ENCODE results near the gene TAAR9. TPM values are rescaled to one million over a fixed set of nuclear protein-coding genes. Genes with fewer than 3 reads are reported as not detected.

Gene TAAR9
- total and polyA plus RNA-seq, 2 donors (not counting 1 experiment from before 2014, with no cell fraction given): not detected

- TF ChIP-seq CTCF (IDR thresholded peaks at IDR 0.05) (no peak), EZH2 (IDR thresholded peaks at IDR 0.05; ENCODE audit: borderline replicate concordance, insufficient read depth, low read depth, low read length, poor library complexity, severe bottlenecking) (no peak)
- H3K4me1 ChIP-seq (ENCODE audit: control insufficient read depth in 2 of 2, insufficient read depth in 2 of 2, low read length in 2 of 2): peaks cover 70 to 76% of the 10 kb centered on the region in 2 donors
- POLR2A ChIA-PET: no interaction called here
- no peaks in the 10 kb centered on the region for H3K27me3 ChIP-seq (replicated peaks in 1 of 4; ENCODE audit: control extremely low read depth in 1 of 4, control insufficient read depth in 3 of 4, insufficient read depth in 4 of 4, low read length in 3 of 4)
- ATAC-seq (ENCODE audit: low read depth) (no peak), DNase-seq (no peak)
- peaks cover 68% of the 10 kb centered on the region for H4K20me1 ChIP-seq (ENCODE audit: control insufficient read depth, insufficient read depth, low read length, poor library complexity, severe bottlenecking)
- no peaks in the 10 kb centered on the region for H3K9me3 ChIP-seq (ENCODE audit: control extremely low read depth in 1 of 3, control insufficient read depth in 2 of 3, insufficient read depth in 1 of 3, low read length in 2 of 3)
- H3K9ac ChIP-seq (ENCODE audit: low read length): peak overlapping the region; percentile 39
- Mint-ChIP-seq H3K4me3 (peak overlapping the region; percentile 80), H3K9me3 (ENCODE audit: insufficient read depth) (no peaks in the 10 kb centered on the region), H3K4me1 (peaks cover 89% of the 10 kb centered on the region), H3K27ac (peak overlapping the region; percentile 81), H3K27me3 (no peaks in the 10 kb centered on the region)
- peak overlapping the region; percentile 47 for H3K4me2 ChIP-seq (replicated peaks; ENCODE audit: low read depth, low read length, poor library complexity, severe bottlenecking)
- peaks cover 29 to 61% of the 10 kb centered on the region in 2 experiments for H3K36me3 ChIP-seq (replicated peaks in 1 of 2; ENCODE audit: control extremely low read depth in 1 of 2, control insufficient read depth in 1 of 2, extremely low read depth in 1 of 2, insufficient read depth in 2 of 2, low read length in 1 of 2)
- H3K4me3 ChIP-seq (ENCODE audit: control extremely low read depth in 1 of 5, extremely low read depth in 1 of 5, insufficient read depth in 1 of 5, low read depth in 2 of 5, low read length in 4 of 5): peak overlapping the region in 3 of 5 experiments; percentile 16 to 27 (median 17)
- peaks cover 99% of the 10 kb centered on the region for H3K79me2 ChIP-seq (ENCODE audit: control insufficient read depth, insufficient read depth, low read length)
- H3K27ac ChIP-seq (ENCODE audit: low read length in 2 of 2): peak overlapping the region in 1 of 2 donors; percentile 88
- intact Hi-C loops (cut with micrococcal nuclease): no loop called here
- no CpG with 5 or more reads among the region's 2 CpGs for WGBS (ENCODE audit: insufficient coverage)
- CTCF ChIA-PET: interaction anchor here (0.7 to 1.4 kb wide), 2 partner anchors 22 to 24 kb away, joined by 6 to 9 read pairs; no protein-coding TSS in a partner anchor
- no peak overlapping the region for H2AFZ ChIP-seq (ENCODE audit: insufficient read depth, low read depth, low read length, poor library complexity, severe bottlenecking)
Measured at GRCh38 chr6:132506461-132506860, 31.6 kb upstream of the TAAR9 start.

GRCh38 chr6:132506869-132507808 lies 30.9 kb upstream of the TAAR9 start:
- Histone ChIP-seq H3K27me3 (replicated peaks in 1 of 4; ENCODE audit: control extremely low read depth in 1 of 4, control insufficient read depth in 3 of 4, insufficient read depth in 4 of 4, low read length in 3 of 4) (no peaks in the 10 kb centered on the region), H3K27ac (ENCODE audit: low read length in 2 of 2) (peak overlapping the region in 1 of 2 donors; percentile 88), H3K4me1 (ENCODE audit: control insufficient read depth in 2 of 2, insufficient read depth in 2 of 2, low read length in 2 of 2) (peaks cover 63 to 69% of the 10 kb centered on the region in 2 donors), H3K79me2 (ENCODE audit: control insufficient read depth, insufficient read depth, low read length) (peaks cover 99% of the 10 kb centered on the region), H2AFZ (ENCODE audit: insufficient read depth, low read depth, low read length, poor library complexity, severe bottlenecking) (no peak overlapping the region), H3K36me3 (replicated peaks in 1 of 2; ENCODE audit: control extremely low read depth in 1 of 2, control insufficient read depth in 1 of 2, extremely low read depth in 1 of 2, insufficient read depth in 2 of 2, low read length in 1 of 2) (peaks cover 28 to 54% of the 10 kb centered on the region in 2 experiments), H3K4me3 (ENCODE audit: control extremely low read depth in 1 of 5, extremely low read depth in 1 of 5, insufficient read depth in 1 of 5, low read depth in 2 of 5, low read length in 4 of 5) (peak overlapping the region in 2 of 5 experiments; percentile 16 to 27), H3K9ac (ENCODE audit: low read length) (peak overlapping the region; percentile 39), H3K4me2 (replicated peaks; ENCODE audit: low read depth, low read length, poor library complexity, severe bottlenecking) (peak overlapping the region; percentile 47), H4K20me1 (ENCODE audit: control insufficient read depth, insufficient read depth, low read length, poor library complexity, severe bottlenecking) (peaks cover 63% of the 10 kb centered on the region), H3K9me3 (ENCODE audit: control extremely low read depth in 1 of 3, control insufficient read depth in 2 of 3, insufficient read depth in 1 of 3, low read length in 2 of 3) (no peaks in the 10 kb centered on the region)
- Mint-ChIP-seq H3K4me3 (peak overlapping the region; percentile 80), H3K4me1 (peaks cover 84% of the 10 kb centered on the region), H3K27me3 (no peaks in the 10 kb centered on the region), H3K9me3 (ENCODE audit: insufficient read depth) (no peaks in the 10 kb centered on the region), H3K27ac (peak overlapping the region; percentile 81)
- ChIA-PET CTCF (interaction anchor here (0.9 to 1.8 kb wide), 2 partner anchors 11 to 22 kb away, joined by 3 to 11 read pairs; no protein-coding TSS in a partner anchor), POLR2A (no interaction called here)
- intact Hi-C loops (cut with micrococcal nuclease): no loop called here
- no peak for TF ChIP-seq CTCF (IDR thresholded peaks at IDR 0.05)
- no peak for TF ChIP-seq EZH2 (IDR thresholded peaks at IDR 0.05; ENCODE audit: borderline replicate concordance, insufficient read depth, low read depth, low read length, poor library complexity, severe bottlenecking)
- ATAC-seq (ENCODE audit: low read depth) (no peak), DNase-seq (no peak)
- WGBS (ENCODE audit: insufficient coverage): no CpG with 5 or more reads among the region's 5 CpGs
